SK-N-SH treated with all-trans-retinoic acid at 6 μM for 48 hours (cell line): ENCODE measurements around the gene LIN7B.

Source experiments
- ATAC-seq: fragments of 200-7000 bp; cut with Tn5 transposase; 3 replicates; pipeline ENCODE4 v1.9.1; 2020; ENCODE audit warnings: mild to moderate bottlenecking, moderate library complexity
- BACH2 ChIP-seq: fragments of 250-450 bp; sonication (Bioruptor Pico); IDR thresholded peaks from 2 replicates; pipeline ENCODE4 v1.9.0; 2021; ENCODE audit warnings: mild to moderate bottlenecking, borderline replicate concordance
- CSDC2 ChIP-seq: fragments of 250-450 bp; sonication (Bioruptor Pico); IDR thresholded peaks from 2 replicates; pipeline ENCODE4 v1.5.0; 2020; ENCODE audit warnings: mild to moderate bottlenecking, moderate library complexity
- ESRRG ChIP-seq: fragments of 250-450 bp; sonication (Bioruptor Pico); IDR thresholded peaks from 2 replicates; pipeline ENCODE4 v1.6.1; 2021; ENCODE audit warnings: mild to moderate bottlenecking
- GLIS3 ChIP-seq: fragments of 250-450 bp; sonication (Bioruptor Pico); IDR thresholded peaks from 2 replicates; pipeline ENCODE4 v1.5.0; 2020; ENCODE audit warnings: mild to moderate bottlenecking, moderate library complexity
- OSR1 ChIP-seq: fragments of 250-450 bp; sonication (Bioruptor Pico); IDR thresholded peaks from 2 replicates; pipeline ENCODE4 v1.8.0; 2022; ENCODE audit warnings: moderate library complexity, mild to moderate bottlenecking, inconsistent platforms
- PATZ1 ChIP-seq: fragments of 250-450 bp; sonication (Bioruptor Pico); IDR thresholded peaks from 2 replicates; pipeline ENCODE4 v1.8.0; 2020; ENCODE audit warnings: mild to moderate bottlenecking, moderate library complexity, borderline replicate concordance
- PPARA ChIP-seq: fragments of 250-450 bp; sonication (Bioruptor Pico); IDR thresholded peaks from 2 replicates; pipeline ENCODE4 v1.5.0; 2020; ENCODE audit warnings: mild to moderate bottlenecking, borderline replicate concordance
- RARB ChIP-seq: fragments of 250-450 bp; sonication (Bioruptor Pico); IDR thresholded peaks from 2 replicates; pipeline ENCODE4 v1.8.0; 2021; ENCODE audit warnings: mild to moderate bottlenecking, moderate library complexity
- TCF4 ChIP-seq: fragments of 250-450 bp; sonication (Bioruptor Pico); IDR thresholded peaks from 2 replicates; pipeline ENCODE4 v1.8.0; 2021; ENCODE audit warnings: mild to moderate bottlenecking, moderate library complexity, borderline replicate concordance
- ZC3H10 ChIP-seq: fragments of 250-450 bp; sonication (Bioruptor Pico); IDR thresholded peaks from 2 replicates; pipeline ENCODE4 v1.5.1; 2021; ENCODE audit warnings: mild to moderate bottlenecking, moderate library complexity
- ZFP3 ChIP-seq: fragments of 250-450 bp; sonication (Bioruptor Pico); IDR thresholded peaks from 2 replicates; pipeline ENCODE4 v1.5.0; 2020; ENCODE audit warnings: mild to moderate bottlenecking, moderate library complexity
- ZFP30 ChIP-seq: fragments of 450-650 bp; formaldehyde crosslinking; IDR thresholded peaks from 2 replicates; pipeline ENCODE4 v1.5.0; 2022; ENCODE audit warnings: mild to moderate bottlenecking, moderate library complexity
- ZNF565 ChIP-seq: fragments of 450-650 bp; formaldehyde crosslinking; conservative IDR thresholded peaks from 2 replicates; pipeline ENCODE4 v1.5.0; 2020; ENCODE audit warnings: low read depth, mild to moderate bottlenecking, moderate library complexity
- ZNF8 ChIP-seq: fragments of 450-650 bp; formaldehyde crosslinking; IDR thresholded peaks from 2 replicates; pipeline ENCODE4 v1.5.0; 2020; ENCODE audit warnings: mild to moderate bottlenecking, moderate library complexity
- TF ChIP-seq, protein P1 (sequence below): fragments of 250-450 bp; sonication (Bioruptor Pico); IDR thresholded peaks from 2 replicates; pipeline ENCODE4 v1.5.1; 2020; ENCODE audit warnings: low read depth, mild to moderate bottlenecking, moderate library complexity
- TF ChIP-seq, protein P2 (sequence below): fragments of 250-450 bp; sonication (Bioruptor Pico); IDR thresholded peaks from 2 replicates; pipeline ENCODE4 v1.5.0; 2020; ENCODE audit warnings: mild to moderate bottlenecking, moderate library complexity

Gene LIN7B

GRCh38 chr19:49085020-49085867 is 28.9 kb upstream of the LIN7B start, which contains the start of gene SNRNP70:
Gene SNRNP70 (plus strand): TSS chr19:49085451. CDS start chr19:49086415, 964 bp downstream.
- peak; percentile 96 for ATAC-seq
- TF ChIP-seq GLIS3 (CRISPR knock-in tag) (peak; percentile 89; the same call in 1 of the 2 replicates), ZFP3 (CRISPR knock-in tag) (peak; percentile 64; the same call in 1 of the 2 replicates), PATZ1 (CRISPR knock-in tag) (no peak)

GRCh38 chr19:49085868-49086232 is 28.3 kb upstream of the LIN7B start:
- no peak for ATAC-seq
- TF ChIP-seq ZNF565 (CRISPR knock-in tag) = no peak
- TF ChIP-seq, protein P1, sequence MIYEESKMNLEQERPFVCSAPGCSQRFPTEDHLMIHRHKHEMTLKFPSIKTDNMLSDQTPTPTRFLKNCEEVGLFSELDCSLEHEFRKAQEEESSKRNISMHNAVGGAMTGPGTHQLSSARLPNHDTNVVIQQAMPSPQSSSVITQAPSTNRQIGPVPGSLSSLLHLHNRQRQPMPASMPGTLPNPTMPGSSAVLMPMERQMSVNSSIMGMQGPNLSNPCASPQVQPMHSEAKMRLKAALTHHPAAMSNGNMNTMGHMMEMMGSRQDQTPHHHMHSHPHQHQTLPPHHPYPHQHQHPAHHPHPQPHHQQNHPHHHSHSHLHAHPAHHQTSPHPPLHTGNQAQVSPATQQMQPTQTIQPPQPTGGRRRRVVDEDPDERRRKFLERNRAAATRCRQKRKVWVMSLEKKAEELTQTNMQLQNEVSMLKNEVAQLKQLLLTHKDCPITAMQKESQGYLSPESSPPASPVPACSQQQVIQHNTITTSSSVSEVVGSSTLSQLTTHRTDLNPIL (CRISPR knock-in tag) = no peak
- no peak for TF ChIP-seq ZFP30 (CRISPR knock-in tag)
- no peak for TF ChIP-seq CSDC2 (CRISPR knock-in tag)
- TF ChIP-seq, protein P2, sequence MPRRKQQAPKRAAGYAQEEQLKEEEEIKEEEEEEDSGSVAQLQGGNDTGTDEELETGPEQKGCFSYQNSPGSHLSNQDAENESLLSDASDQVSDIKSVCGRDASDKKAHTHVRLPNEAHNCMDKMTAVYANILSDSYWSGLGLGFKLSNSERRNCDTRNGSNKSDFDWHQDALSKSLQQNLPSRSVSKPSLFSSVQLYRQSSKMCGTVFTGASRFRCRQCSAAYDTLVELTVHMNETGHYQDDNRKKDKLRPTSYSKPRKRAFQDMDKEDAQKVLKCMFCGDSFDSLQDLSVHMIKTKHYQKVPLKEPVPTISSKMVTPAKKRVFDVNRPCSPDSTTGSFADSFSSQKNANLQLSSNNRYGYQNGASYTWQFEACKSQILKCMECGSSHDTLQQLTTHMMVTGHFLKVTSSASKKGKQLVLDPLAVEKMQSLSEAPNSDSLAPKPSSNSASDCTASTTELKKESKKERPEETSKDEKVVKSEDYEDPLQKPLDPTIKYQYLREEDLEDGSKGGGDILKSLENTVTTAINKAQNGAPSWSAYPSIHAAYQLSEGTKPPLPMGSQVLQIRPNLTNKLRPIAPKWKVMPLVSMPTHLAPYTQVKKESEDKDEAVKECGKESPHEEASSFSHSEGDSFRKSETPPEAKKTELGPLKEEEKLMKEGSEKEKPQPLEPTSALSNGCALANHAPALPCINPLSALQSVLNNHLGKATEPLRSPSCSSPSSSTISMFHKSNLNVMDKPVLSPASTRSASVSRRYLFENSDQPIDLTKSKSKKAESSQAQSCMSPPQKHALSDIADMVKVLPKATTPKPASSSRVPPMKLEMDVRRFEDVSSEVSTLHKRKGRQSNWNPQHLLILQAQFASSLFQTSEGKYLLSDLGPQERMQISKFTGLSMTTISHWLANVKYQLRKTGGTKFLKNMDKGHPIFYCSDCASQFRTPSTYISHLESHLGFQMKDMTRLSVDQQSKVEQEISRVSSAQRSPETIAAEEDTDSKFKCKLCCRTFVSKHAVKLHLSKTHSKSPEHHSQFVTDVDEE (CRISPR knock-in tag) = no peak
- no peak for TF ChIP-seq PPARA (CRISPR knock-in tag)
- no peak for TF ChIP-seq RARB (CRISPR knock-in tag)
- no peak for TF ChIP-seq ESRRG
- no peak for TF ChIP-seq ZC3H10 (CRISPR knock-in tag)
- no peak for TF ChIP-seq GLIS3 (CRISPR knock-in tag)
- TF ChIP-seq ZNF8 (CRISPR knock-in tag) = no peak
- TF ChIP-seq BACH2 (CRISPR knock-in tag) = no peak
- no peak for TF ChIP-seq TCF4

DNA sequence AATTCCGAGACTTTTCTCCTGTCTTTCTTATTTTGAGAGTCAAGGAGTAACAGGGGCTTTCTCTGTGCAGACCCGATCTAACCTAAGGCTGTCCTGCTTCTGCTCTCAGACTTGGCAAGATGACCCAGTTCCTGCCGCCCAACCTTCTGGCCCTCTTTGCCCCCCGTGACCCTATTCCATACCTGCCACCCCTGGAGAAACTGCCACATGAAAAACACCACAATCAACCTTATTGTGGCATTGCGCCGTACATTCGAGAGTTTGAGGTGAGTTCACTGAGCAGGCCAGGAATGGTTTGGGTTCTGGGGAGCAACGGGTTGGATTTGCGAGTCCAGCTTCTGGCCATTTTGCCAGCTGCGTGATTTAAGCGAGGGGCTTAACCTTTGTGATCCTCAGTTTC is 27.9 kb upstream of the LIN7B start:
- TF ChIP-seq ZFP3 (CRISPR knock-in tag) (no peak), OSR1 (no peak), PATZ1 (CRISPR knock-in tag) (no peak), GLIS3 (CRISPR knock-in tag) (no peak), BACH2 (CRISPR knock-in tag) (no peak), ESRRG (no peak)
- TF ChIP-seq, all 23 proteins: peak for 0
- ATAC-seq = no peak

DNA sequence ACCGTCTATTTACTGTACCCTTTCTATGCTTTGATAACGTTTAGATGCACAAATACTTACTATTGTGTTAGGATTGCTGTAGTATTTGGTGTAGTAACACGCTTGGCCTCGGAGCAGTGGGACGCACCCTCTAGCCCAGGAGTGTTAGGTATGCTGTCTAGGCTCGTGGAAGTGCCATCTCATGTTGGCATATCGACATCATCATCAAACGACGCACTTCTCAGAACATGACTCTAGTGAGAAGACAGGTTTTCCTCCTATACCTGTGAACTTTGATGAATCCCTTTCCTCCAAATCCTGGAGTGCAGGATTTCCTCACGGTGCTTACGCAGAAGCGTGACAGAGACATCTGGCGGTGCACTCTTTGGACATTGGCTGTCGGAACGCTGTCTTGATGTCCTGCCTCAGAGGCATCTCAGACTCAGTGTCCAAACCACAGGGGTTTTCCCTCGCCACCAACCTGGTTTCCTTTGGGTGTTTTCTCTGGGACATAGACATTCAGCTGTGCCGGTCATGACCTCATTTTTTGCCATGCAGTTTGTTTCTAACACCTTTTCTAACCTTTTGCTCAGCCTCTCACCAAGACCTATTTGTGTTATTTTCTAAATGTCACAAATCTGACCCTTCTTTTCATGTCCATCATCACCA is 22.7 kb upstream of the LIN7B start:
- no peak for ATAC-seq
- no peak for TF ChIP-seq OSR1
- TF ChIP-seq, protein P2 (CRISPR knock-in tag) = no peak
